Islet precursor cell (in vitro differentiated cells): ENCODE results near the gene DHH.

ENCODE experiments used
- DNase-seq: peaks from one replicate; pipeline ENCODE4 v3.0.0-alpha.2; 2018

The DHH gene

DNA sequence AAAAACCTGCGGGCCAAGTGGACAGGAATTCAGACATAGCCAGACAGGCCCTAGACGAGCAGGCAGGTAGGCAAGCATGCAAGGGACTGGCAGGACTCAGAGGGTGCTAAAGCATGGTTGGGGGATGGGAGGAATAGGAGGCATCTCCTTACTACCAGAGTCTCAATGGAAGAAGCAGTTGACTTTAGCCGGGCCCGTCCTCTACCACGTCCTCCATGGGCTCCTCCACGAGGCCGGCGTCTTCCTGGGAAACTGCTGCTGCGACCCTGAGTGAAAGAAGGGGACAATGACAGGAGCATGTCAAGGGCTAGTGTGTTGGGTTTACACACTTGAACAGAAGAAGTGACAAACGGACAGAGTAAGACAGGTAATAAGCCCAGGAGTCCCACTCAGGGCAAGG is 45.6 kb downstream of the DHH start:
- DNase-seq: no peak

DNA sequence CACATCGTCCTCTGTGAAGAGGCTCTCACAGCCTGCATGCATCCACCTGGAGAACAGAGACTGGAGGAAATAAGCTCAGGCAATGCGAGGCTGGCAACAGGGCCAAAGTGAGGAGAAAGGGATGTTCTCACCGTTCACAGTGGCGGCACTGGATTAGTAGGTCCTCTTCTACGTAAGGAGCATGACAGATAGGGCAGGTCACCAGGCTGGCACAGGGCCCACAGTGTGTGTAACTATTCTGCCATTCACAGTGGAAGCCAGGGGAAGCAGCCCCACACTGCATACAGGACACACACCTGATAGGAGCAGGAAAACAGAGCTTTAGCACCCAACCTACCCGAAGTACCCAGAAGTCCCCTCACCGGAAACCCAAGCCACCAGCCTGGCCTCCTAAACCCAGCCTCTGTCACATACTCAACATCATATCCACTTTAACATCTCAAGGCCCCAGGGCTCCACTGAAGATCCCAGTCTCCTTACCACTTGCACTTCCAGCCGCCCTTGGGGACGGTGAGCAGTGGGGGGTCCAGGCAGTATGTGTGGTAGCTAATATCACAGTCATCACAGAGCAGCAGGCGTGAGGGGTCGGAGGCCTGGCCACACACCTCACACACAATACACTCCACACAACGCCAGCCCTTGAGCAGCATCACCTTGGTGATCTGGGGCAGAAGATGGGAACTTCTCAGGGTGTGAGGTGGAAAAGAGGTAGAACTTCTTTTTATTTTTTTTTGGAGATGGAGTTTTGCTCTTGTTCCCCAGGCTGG is 48.3 kb downstream of the DHH start:
- no peak for DNase-seq

DNA sequence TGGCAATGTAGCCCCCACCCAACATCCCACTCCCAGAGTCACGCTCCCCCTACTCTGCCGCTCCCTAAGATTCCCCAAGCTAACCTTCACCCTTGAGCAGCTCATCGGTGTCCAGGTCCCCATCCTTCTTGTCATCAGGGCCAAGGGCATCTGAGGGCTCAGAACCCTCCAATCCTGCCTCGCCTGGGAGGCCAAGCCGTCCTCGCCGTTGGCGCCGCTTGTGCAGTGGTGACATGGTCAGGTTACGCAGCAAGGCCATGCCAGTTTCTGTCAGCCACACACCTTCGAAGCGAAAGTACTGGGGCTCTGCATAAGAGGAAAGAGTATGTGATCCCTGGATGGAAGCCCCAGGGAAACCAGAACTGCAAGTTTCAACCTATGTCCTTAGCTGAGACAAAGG is 49.9 kb downstream of the DHH start:
- DNase-seq: no peak

DNA sequence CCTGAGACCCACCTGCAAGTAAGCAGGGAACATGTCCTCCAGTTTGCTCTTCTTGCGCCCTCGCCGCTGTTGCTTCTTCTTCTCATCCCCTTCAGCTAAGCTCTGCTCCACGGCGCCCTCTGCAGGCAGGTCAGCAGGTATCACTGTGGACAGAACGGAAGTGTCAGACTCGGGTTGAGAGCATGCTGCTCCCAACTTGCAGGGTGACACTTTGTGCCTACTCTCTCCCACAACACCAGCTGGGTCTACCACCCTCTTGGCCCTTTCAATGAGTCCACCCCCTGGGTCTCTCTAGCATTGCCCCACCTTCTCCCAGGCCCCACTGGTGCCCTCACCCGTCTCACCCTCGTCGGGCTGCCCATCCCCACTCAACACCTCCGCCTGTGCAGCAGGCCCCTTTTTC is 50.7 kb downstream of the DHH start:
- DNase-seq: peak; percentile 91

DNA sequence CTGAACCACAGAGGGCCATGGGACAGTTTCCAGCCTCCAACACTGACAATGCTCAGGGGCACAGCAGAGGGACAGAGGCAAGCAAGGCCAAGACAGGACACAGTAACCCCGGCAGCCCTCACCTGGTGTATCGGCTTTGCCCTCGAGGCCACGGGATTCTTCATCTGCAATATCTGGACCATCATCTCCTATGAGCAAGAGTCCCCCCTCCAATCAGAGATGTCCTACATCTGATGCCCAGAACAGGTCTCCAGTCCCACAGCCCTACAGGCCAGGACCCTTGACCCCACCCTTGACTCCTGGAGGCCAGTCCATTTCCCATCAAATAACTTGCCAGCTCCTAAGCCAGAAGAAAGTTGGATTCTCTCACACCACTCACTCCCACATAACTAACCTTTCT is 51.4 kb downstream of the DHH start:
- DNase-seq: no peak

DNA sequence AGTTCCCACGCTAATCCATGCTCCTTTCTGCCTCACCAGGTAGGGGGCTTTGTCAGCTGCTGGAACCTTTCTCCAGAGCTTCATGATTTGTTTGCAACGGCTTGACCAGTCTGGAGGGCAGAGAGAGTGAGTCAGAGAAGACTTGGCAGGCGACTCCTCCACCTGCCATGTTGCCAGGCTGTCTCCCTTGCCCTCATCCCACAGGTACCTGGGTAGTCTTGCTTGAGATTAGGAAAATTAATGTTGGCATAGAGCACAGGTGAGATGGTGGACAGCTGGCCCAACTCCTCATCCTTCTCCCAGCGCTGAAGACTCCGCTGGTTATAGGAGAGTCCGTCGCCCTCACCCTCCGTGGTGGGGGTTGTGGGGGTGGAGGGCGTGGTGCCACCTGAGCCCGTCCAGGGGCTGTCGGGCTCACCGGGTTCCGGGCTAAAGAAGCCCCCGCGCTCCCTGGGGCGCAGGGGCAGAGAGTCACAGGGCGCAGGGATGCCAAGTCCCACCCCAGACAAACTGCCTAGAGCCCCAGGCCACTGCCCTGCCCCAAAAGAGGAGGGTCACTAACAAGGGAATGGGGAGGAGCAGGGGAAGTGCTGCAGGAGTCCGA is 52.6 kb downstream of the DHH start:
- DNase-seq: no peak

DNA sequence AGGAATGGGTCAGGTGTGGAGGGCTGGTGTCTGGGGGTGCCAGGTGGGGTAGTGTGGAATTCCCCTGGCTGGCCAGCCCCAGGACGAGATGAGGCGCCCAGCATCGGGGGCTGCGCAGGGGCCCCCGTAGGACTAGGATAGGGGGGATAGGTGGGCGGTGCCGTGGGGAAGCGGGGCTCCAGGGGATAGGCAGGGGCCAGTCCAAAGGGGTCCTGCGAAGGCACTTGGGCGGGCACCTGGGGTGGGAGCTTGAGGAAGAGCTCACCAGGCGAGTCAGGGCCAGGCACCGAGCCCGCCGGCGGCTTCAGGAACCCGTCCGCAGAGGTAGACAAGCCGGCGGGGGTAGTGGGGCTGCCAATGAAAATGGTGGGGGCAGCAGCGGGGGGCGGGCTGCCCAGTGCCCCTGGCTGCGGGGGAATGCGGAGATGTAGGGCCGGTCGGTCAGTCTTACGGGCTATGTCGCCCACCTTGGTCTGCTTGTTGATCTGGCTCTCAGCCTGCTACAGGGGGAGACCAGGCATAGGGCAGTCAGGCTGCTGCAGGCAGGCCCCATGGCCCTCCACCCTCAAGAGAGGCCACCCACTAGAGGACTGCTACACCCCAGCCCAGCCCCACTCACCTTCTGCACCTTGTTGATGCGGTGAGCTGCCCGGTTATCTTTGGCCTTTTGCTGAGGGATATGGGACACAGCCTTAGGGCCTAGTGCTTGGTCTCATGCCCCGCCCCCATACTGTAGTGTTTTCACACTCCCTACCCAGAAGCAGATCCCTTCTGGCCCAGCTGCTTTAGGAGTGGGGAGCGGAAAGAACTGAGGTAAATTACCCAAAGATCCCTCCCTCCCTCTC is 53.3 kb downstream of the DHH start:
- no peak for DNase-seq

DNA sequence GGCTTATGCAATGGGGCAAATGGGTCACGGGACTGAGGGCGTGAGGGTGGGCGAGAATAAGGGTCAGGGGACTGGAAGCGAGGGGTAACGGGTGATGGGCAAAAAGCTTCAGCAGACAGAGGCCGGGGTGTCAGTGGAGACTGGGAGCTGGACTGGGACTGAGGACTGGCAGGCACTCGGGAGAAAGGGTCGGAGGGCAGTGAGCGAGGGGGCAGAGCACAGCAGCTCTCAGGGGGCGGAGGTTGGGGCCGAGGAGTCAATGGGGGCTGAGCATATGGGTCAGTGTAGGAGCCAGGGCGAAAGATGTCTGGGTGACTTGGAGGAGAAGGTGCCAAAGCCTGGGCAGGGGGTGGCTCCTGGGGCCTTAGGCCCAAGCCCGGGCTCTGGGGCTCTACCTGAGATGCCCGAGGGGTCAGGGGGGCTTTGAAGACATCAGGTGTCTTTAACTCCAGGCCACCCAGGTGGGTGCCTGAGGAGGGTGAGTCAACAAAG is 54.2 kb downstream of the DHH start:
- DNase-seq: no peak

DNA sequence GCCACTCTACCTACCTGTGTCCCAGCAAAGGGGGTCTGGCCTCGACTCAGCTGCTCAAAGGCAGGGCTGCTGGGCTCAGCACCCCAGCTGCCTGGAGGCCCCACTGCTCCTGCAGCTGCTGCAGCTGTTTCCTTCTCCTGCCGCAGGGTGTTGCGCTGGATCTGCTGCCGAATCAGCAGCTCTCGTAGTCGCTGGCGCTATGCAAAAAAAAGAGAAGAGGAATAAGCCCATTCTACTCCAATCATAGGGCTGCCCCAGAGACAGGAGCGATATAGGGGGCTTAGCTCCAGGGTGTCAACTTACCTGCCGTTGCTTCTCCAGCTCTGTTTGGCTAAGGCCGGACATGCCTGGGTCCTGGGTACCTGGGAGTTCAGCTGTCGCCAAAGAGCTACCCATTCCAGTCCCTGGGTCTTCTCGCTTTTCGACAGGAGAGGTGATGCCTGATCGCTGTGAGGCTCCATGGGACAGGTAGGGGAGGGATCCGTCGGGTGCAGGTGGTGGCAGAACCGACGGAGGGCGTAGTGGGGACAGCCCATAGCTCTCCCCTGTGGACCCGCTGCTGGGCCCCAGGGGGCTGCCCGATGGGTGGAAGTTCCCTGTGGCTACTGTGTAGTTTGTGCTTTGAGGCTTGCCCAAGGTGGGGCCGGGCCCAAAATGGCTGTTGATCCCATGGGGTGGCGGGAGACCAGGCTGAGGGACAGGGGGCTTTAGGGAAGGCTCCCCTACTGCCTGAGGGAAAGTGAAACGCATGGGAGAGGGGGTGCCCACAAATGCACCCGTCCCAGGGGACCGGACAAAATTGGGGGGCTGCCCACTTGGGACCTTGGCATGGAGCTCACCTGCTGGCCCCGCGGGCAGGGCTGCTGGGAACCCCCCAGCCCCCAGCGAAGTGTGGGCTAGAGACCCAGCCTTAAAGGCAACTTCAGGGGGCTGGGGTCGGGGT is 54.9 kb downstream of the DHH start:
- DNase-seq: no peak

DNA sequence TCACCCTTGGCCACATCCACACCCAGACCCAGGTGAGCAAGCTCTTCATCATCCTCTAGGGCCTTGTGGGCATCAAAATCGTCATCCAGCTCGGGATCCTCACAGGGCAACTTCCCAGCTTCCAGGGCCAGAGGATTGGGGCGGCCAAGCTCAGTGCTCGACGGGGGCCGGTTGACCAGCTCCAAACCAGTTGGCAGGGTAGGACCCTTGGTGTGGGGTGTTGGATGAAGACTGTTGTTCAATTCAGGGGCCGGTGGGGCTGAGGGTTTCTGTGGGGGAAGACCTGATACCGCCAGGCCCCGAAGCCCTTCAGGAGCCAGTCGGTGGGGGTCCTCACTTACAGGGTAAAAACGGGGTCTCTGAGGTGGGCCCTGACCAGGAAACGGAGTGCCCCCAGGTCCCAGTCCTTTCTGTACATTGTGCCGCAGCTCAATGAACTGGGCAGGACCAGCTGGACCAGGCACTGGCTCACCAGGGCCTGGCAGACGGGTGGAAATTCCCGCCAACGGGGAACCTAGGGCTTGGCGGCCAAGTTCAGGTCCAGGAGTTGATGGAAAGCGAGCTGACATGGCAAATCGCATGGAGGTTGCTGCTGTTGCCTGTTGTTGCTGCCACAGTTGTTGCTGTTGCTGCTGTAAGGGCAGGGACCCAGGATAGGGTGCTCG is 56.2 kb downstream of the DHH start:
- DNase-seq: no peak

DNA sequence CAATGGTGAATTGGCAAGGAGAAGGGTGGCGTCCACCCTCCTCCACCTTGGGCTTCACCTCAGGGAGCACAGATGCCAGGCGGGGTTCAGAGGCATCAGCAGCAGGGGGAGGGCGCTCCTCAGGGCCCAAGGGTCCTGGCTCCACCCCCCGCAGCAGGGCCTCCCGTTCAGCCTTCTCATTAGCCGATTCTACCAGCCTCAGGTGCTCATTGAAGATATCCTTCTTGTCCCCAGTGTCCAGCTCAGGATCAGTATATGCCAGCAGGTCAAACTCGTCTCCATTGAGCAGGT is 56.7 kb downstream of the DHH start:
- DNase-seq: no peak

DNA sequence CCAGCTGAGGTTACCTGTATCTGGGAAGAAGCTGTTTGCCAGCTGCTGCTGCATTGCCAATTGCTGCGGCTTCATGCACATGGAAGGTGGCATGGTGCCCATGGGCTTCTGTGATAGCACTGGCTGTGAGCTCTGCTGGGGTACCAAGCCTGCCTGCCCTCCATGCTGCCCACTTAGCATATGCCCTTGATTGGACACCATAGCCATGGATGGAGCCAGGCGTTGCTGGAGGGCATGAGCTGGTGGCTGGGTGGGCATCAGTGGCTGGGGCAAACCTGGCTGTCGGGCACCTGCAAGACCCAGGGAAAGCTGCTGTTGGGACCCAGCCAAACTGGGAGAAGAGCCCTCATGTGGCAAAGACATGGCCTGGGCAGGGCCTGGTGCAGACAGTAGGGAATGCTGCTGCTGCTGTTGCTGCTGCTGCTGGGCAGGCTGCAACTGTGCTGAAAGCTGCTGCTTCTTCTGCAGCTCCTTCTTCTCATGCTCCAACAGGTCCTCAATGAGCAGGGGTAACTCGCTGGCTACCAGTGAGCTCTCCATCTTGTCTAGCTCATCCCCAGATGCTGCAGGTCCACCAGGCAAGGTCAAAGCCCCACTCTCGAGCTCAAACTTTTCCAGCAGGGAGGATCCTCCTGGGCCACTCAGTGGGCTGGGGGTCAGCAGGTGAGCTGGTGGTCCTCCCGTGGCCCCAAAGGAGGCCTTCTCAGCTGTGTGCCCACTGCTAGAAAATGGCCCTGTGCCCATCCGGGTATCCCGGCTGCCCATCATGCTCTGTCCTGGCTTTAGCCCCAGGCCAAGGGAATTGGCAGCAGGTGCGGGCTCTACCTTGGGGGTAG is 57.3 kb downstream of the DHH start:
- DNase-seq: no peak
